IMR-90 (cell line): ENCODE data around the gene ZNF33B. TPM values are rescaled to one million over a fixed set of nuclear protein-coding genes. Genes with fewer than 3 reads are reported as not detected.
"Not testable (repeated sequence)": the region's sequence is repeated elsewhere in the genome, so short reads cannot be mapped to it uniquely, and the experiment has no call there.

Experiments used
- ATAC-seq: fragments of 200-7000 bp; cut with Tn5 transposase; 2 replicates; pipeline ENCODE4 v1.9.1; 2020; ENCODE audit warnings: low read depth, mild to moderate bottlenecking, moderate library complexity
- BruUV-seq: library from RNA; stranded (reverse); fragments of 400-500 nt; replicated peaks from 2 replicates; lab custom pipeline; 2021; lab: Mats Ljungman, UMichigan
- CTCF ChIA-PET: fragments of 300-600 bp; formaldehyde crosslinking; extraction: SDS; loops from one replicate; lab custom pipeline; 2021; ENCODE audit warnings: antibody characterized with exemption; lab: Yijun Ruan, JAX
- POLR2A ChIA-PET: fragments of 300-600 bp; sonication (Branson Sonifier 250); formaldehyde crosslinking; loops from one replicate; lab custom pipeline; 2022; ENCODE audit warnings: antibody characterized with exemption; ENCODE audit not compliant: unreplicated experiment; lab: Charles Lee
- DNase-seq: peaks from one replicate; pipeline ENCODE4 v3.0.0; 2013
- H2AFZ ChIP-seq: replicated peaks from 2 replicates; pipeline ENCODE3; 2013; ENCODE audit warnings: low read length, mild to moderate bottlenecking; ENCODE audit not compliant: poor library complexity
- H2AK5ac ChIP-seq: 2 replicates; pipeline ENCODE4 v1.6.1; 2013; ENCODE audit warnings: low read depth, low read length, inconsistent platforms
- H2AK9ac ChIP-seq: replicated peaks from 2 replicates; pipeline ENCODE3; 2013; ENCODE audit warnings: mild to moderate bottlenecking, low read depth, low read length, moderate library complexity; ENCODE audit not compliant: poor library complexity
- H2BK120ac ChIP-seq: 2 replicates; pipeline ENCODE4 v1.6.1; 2013; ENCODE audit warnings: low read depth, low read length, inconsistent platforms
- H2BK15ac ChIP-seq: 3 replicates; pipeline ENCODE4 v1.6.1; 2013; ENCODE audit warnings: low read depth, low read length, inconsistent platforms
- H2BK20ac ChIP-seq: 2 replicates; pipeline ENCODE4 v1.6.1; 2013; ENCODE audit warnings: low read depth, mild to moderate bottlenecking, inconsistent platforms, low read length, moderate library complexity
- H2BK5ac ChIP-seq: 2 replicates; pipeline ENCODE4 v1.6.1; 2013; ENCODE audit warnings: mild to moderate bottlenecking, low read depth, low read length, inconsistent platforms; ENCODE audit not compliant: poor library complexity, severe bottlenecking
- H3K14ac ChIP-seq: replicated peaks from 2 replicates; pipeline ENCODE4 v1.6.1; 2013; ENCODE audit warnings: low read depth, low read length, inconsistent platforms
- H3K18ac ChIP-seq: 2 replicates; pipeline ENCODE4 v1.6.1; 2013; ENCODE audit warnings: low read depth, low read length, control low read depth
- H3K23ac ChIP-seq: 2 replicates; pipeline ENCODE4 v1.6.1; 2013; ENCODE audit warnings: low read depth, low read length, inconsistent platforms
- H3K27ac ChIP-seq: 2 replicates; pipeline ENCODE4 v1.5.1; 2013; ENCODE audit warnings: mild to moderate bottlenecking, control low read depth, low read length; ENCODE audit not compliant: insufficient read depth
- H3K27me3 ChIP-seq: 2 replicates; pipeline ENCODE4 v1.6.1; 2013; ENCODE audit warnings: low read length; ENCODE audit not compliant: control insufficient read depth, insufficient read depth
- H3K36me3 ChIP-seq: 2 replicates; pipeline ENCODE4 v1.6.1; 2013; ENCODE audit warnings: low read length, mixed read lengths; ENCODE audit not compliant: control insufficient read depth, insufficient read depth
- H3K4ac ChIP-seq: 2 replicates; pipeline ENCODE4 v1.6.1; 2013; ENCODE audit warnings: low read depth, low read length, inconsistent platforms
- H3K4me1 ChIP-seq: 2 replicates; pipeline ENCODE4 v1.6.1; 2013; ENCODE audit warnings: low read length, mixed read lengths; ENCODE audit not compliant: control insufficient read depth, insufficient read depth
- H3K4me2 ChIP-seq: 2 replicates; pipeline ENCODE4 v1.6.1; 2013; ENCODE audit warnings: low read depth, mild to moderate bottlenecking, control low read depth, low read length, moderate library complexity
- H3K4me3 ChIP-seq: 2 replicates; pipeline ENCODE4 v1.5.1; 2013; ENCODE audit warnings: low read depth, mild to moderate bottlenecking, control low read depth, low read length, moderate library complexity; ENCODE audit not compliant: insufficient read depth
- H3K56ac ChIP-seq: 2 replicates; pipeline ENCODE4 v1.6.1; 2013; ENCODE audit warnings: low read length, inconsistent platforms; ENCODE audit not compliant: insufficient read depth; ENCODE audit errors: extremely low read depth
- H3K79me1 ChIP-seq, 2 experiments: 2 replicates each; pipeline ENCODE4 v1.6.1; 2013; ENCODE audit warnings: low read length in 2 of 2, inconsistent platforms in 1 of 2, low read depth in 1 of 2
- H3K9ac ChIP-seq: 2 replicates; pipeline ENCODE4 v1.6.1; 2013; ENCODE audit warnings: low read depth, low read length, control low read depth
- H3K9me1 ChIP-seq: 2 replicates; pipeline ENCODE4 v1.6.1; 2013; ENCODE audit warnings: low read length, inconsistent platforms; ENCODE audit not compliant: insufficient read depth
- H3K9me3 ChIP-seq: 2 replicates; pipeline ENCODE4 v1.6.1; 2013; ENCODE audit warnings: low read length; ENCODE audit not compliant: control insufficient read depth, insufficient read depth
- H4K20me1 ChIP-seq: 2 replicates; pipeline ENCODE4 v1.6.1; 2013; ENCODE audit warnings: low read length, inconsistent platforms; ENCODE audit not compliant: insufficient read depth
- H4K5ac ChIP-seq: 2 replicates; pipeline ENCODE4 v1.6.1; 2013; ENCODE audit warnings: mild to moderate bottlenecking, low read depth, low read length, control low read depth
- H4K8ac ChIP-seq, 2 experiments: 2 replicates each; pipeline ENCODE4 v1.6.1; 2013; ENCODE audit warnings: low read depth in 2 of 2, low read length in 2 of 2, control low read depth in 1 of 2, inconsistent platforms in 1 of 2
- H4K91ac ChIP-seq: 2 replicates; pipeline ENCODE4 v1.6.1; 2013; ENCODE audit warnings: low read depth, low read length, inconsistent platforms; ENCODE audit not compliant: insufficient read depth
- BHLHE40 ChIP-seq: fragments of 150-350 bp; IDR thresholded peaks from 2 replicates; pipeline ENCODE4 v1.6.1; 2016; ENCODE audit warnings: mild to moderate bottlenecking, low read depth, low read length
- CHD1 ChIP-seq: IDR thresholded peaks from 2 replicates; pipeline ENCODE4 v1.6.1; 2012; ENCODE audit warnings: low read depth, low read length, improper control_type of control experiment
- RAD21 ChIP-seq: IDR thresholded peaks from 2 replicates; pipeline ENCODE4 v1.6.1; 2012; ENCODE audit warnings: low read length, improper control_type of control experiment
- WGBS, 2 experiments: methylation state at CpG; one replicate each; pipeline versions ENCODE4 v1.1.5 to v1.1.7; 2013; ENCODE audit warnings: missing lambda C conversion rate in 2 of 2; ENCODE audit not compliant: insufficient read length in 1 of 2; ENCODE audit errors: extremely low coverage in 2 of 2; 5-methylcytosine and 5-hydroxymethylcytosine counted together
- dilution Hi-C: fragments of 300-500 bp; cut with HindIII; formaldehyde crosslinking; loops from one replicate; pipeline ENCODE4 v1.14.3; 2018; ENCODE audit warnings: low sequenced_read_pairs; ENCODE audit not compliant: unreplicated experiment
- in situ Hi-C: fragments of 300-500 bp; cut with MboI; formaldehyde crosslinking; loops from 3 replicates; pipeline ENCODE4 v1.14.3; 2019; ENCODE audit warnings: low sequenced_read_pairs, inconsistent platforms, mixed read lengths
- intact Hi-C: fragments of 100-400 bp; cut with micrococcal nuclease; formaldehyde crosslinking; loops from 2 replicates; pipeline ENCODE4 v1.10.0; 2022
- polyA plus RNA-seq, 3 experiments: library from polyadenylated mRNA; depleted of rRNA; stranded (reverse); fragments of >200 nt; gene quantifications; 2 replicates each; pipeline ENCODE4 v1.2.3, GENCODE V29; 2012; ENCODE audit warnings: low replicate concordance in 1 of 3
- total RNA-seq: library from RNA; depleted of rRNA; stranded (reverse); fragments of >200 nt; gene quantifications from 2 replicates; pipeline ENCODE4 v1.2.3, GENCODE V29; 2012

The ZNF33B gene
- total and polyA plus RNA-seq, 2 of the 4 experiments (the other 2 are of a cell fraction): 2.1 to 4.5 TPM

DNA sequence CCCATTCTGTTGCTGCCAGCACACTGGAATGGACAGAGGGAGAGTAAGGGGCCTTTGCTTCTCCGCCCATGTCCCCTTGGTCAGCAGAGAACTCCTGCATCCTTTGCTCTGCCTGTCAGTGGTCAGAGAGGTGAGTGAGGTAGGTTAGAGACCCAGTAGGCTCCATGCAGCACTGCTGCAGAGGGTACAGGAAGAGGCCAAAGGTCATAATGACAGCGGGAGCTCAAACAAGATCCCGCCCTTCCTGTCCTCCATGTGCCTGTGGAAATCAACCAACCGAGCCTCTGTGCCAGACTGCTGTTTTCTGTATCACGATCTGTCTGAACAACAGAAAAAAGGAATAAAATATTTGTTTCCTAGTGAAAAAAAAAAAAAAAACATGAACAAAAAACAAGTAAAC, 81.4 kb downstream of the ZNF33B start:
- no TSS peak for BruUV-seq
- H2BK5ac ChIP-seq: no peak overlapping the region
- H3K36me3 ChIP-seq: no peaks in the 10 kb centered on the region
- no peak overlapping the region for H3K18ac ChIP-seq
- H3K23ac ChIP-seq: no peak overlapping the region
- no peaks in the 10 kb centered on the region for H3K27me3 ChIP-seq
- intact Hi-C loops: no loop called here
- no peak overlapping the region for H3K4me2 ChIP-seq
- H3K9ac ChIP-seq: no peak overlapping the region
- no peak overlapping the region for H4K91ac ChIP-seq
- no peak overlapping the region for H2AK9ac ChIP-seq
- no peak overlapping the region for H3K14ac ChIP-seq
- DNase-seq (no peak), ATAC-seq (no peak)
- no peak overlapping the region for H3K27ac ChIP-seq
- no peak overlapping the region for H4K8ac ChIP-seq
- in situ Hi-C loops: no loop called here
- no peak overlapping the region for H3K4ac ChIP-seq
- H4K20me1 ChIP-seq: no peaks in the 10 kb centered on the region
- H2AK5ac ChIP-seq: no peak overlapping the region
- H2BK20ac ChIP-seq: no peak overlapping the region
- H3K79me1 ChIP-seq: peaks cover under 1 to 6% of the 10 kb centered on the region in 2 experiments; a peak in 2 of 4 replicates
- no peak overlapping the region for H2BK120ac ChIP-seq
- no peak overlapping the region for H3K4me3 ChIP-seq
- CTCF ChIA-PET: no interaction called here
- H3K9me1 ChIP-seq: no peaks in the 10 kb centered on the region
- H2AFZ ChIP-seq: no peak overlapping the region
- H4K5ac ChIP-seq: no peak overlapping the region
- TF ChIP-seq CHD1: no peak
- no peak for TF ChIP-seq RAD21
- no peak for TF ChIP-seq BHLHE40
- no peak overlapping the region for H2BK15ac ChIP-seq
- dilution Hi-C loops: no loop called here
- no CpG with 5 or more reads among the region's 5 CpGs for WGBS, 2 experiments
- H3K56ac ChIP-seq: no peak overlapping the region
- POLR2A ChIA-PET: no interaction called here
- no peaks in the 10 kb centered on the region for H3K4me1 ChIP-seq
- no peaks in the 10 kb centered on the region for H3K9me3 ChIP-seq

DNA sequence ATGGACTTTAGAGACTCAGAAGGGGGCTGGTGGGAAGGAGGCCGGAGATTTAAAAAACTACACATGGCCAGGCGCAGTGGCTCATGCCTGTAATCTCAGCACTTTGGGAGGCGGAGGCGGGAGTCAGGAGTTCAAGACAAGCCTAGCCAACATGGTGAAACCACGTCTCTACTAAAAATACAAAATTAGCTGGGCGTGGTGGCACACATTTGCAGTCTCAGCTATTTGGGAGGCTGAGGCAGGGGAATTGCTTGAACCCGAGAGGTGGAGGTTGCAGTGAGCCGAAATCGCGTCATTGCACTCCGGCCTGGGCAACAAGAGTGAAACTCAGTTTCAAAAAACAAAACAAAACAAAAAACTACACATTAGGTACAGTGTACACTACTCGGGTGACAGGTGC, 84.8 kb downstream of the ZNF33B start:
- WGBS, 2 experiments: 73% methylated on average over 3 of the region's 12 CpGs; no CpG with 5 or more reads in 1 of the 2 experiments

More for the DNA sequence above, 84.8 kb downstream of the ZNF33B start:
- H3K4me2 ChIP-seq, ATAC-seq, H3K9ac ChIP-seq, H2BK120ac ChIP-seq, H3K36me3 ChIP-seq, H3K14ac ChIP-seq, H2BK5ac ChIP-seq, H2AK5ac ChIP-seq, H3K9me3 ChIP-seq, BruUV-seq, H3K56ac ChIP-seq, in situ Hi-C loops, H2BK20ac ChIP-seq, H2BK15ac ChIP-seq, H4K91ac ChIP-seq, CTCF ChIA-PET, H3K9me1 ChIP-seq, POLR2A ChIA-PET, H3K4me3 ChIP-seq, H2AK9ac ChIP-seq, H4K20me1 ChIP-seq, H3K18ac ChIP-seq, H3K4me1 ChIP-seq, H3K27ac ChIP-seq, H3K27me3 ChIP-seq, DNase-seq, H3K23ac ChIP-seq, H3K4ac ChIP-seq, dilution Hi-C loops: not testable (repeated sequence)
- peak overlapping the region; percentile 82 to 89; a peak in 3 of 4 replicates for H4K8ac ChIP-seq
- intact Hi-C loops: loop anchor here (2.0 kb wide), 1 partner anchor 85 kb away; the partner anchor contains the start of gene ZNF33B
- H3K79me1 ChIP-seq: peaks cover 9 to 15% of the 10 kb centered on the region in 2 experiments
- peak overlapping the region; percentile 72; the same call in 1 of the 2 replicates for H4K5ac ChIP-seq
- peak overlapping the region; percentile 57 for H2AFZ ChIP-seq
